ENCODE data around the gene EPHA5.

The EPHA5 gene

DNA sequence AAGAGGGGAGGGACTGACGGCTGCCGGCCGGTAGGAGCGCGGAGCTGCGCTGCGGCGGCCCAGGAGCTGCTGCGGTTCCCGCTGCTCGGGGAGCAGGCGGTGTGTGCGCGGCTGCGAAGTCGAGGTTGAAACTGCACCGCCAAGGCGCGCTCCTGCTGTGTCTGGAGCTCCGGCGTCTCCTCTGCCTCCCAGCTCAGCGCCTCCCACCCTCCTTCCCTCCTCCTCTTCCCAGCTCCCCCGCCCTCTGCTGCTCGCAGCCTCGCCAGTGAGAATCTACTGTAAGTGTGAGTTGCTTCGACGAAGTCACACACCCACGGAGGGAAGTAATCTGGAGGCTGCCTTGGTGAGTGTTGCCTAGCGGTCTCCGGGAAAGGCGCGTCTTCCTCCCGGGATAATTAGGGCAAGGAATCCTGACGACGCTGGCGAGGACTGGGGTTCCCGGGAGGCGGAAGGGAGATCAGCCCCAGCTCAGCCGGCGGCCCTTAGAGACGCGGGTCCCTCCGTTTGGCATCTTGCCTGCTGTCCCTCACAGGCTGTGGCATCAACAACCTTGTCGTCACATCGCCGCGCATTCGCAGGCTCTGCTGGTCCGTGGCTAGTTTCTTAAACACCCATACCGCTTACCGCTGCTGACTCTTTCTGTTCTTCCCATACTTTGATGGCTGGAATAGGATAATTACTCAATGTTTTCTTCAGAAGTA lies at the start of gene EPHA5:
Gene EPHA5, minus strand, starts transcription at position 159 of the 701 bp plus-strand sequence. CDS start 747 bp downstream, outside the sequence.
- no peak for DNase-seq

DNA sequence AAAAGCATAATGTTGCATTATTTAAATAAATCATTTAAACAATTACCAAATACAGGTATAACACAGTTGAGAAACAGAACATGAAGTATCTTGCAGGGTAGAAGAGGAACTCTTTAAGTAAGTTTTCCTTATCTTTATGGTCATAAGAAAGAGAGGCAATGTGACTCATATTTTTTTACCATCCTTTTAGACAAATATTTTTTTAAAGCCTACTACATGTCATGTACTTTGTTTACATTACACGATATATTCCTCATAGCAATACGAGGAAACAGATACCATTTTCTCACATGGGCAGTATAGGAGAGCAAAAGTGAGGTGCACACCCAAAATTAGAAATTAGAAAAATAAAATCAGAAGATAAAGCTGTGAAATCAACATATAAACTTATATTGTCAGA lies 49.3 kb upstream of the EPHA5 start:
- DNase-seq = no peak

DNA sequence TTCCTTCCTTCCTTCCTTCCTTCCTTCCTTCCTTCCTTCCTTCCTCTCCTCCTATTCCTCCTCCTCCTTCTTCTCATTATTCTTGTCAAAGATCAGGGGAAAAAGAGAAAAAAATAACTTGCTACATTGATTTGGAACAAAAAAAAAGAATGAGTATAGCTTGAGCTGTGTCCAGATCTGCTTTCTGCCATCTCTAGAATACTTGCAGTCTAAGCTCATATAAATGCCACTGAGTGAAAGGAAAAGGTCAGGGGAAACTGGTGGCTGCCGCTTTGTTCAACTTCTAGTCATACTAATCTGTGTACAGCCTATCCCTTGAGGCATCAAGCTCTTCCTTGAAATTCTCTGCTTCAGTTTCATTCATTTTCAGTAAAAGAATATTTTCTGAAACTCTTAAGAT lies 28.3 kb upstream of the EPHA5 start:
- no peak for DNase-seq

DNA sequence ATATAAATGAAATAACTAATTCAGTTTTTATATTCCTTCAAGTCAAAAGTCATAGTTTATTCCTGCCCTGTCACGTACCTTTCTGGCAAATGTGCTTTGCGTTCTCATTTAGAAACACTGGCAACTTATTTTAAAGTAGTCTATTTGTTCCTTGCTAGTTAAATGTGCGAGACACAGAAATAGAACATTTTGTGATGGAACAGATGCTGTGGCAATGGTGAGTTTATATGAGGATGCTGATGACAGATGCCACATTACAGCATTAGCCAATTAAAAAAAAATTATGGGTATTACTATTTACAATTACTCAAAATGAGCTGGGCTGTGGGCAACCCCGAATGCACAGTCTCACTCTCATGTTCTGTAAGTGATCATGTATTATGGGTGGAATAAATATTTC lies 26.1 kb upstream of the EPHA5 start:
- DNase-seq = no peak

DNA sequence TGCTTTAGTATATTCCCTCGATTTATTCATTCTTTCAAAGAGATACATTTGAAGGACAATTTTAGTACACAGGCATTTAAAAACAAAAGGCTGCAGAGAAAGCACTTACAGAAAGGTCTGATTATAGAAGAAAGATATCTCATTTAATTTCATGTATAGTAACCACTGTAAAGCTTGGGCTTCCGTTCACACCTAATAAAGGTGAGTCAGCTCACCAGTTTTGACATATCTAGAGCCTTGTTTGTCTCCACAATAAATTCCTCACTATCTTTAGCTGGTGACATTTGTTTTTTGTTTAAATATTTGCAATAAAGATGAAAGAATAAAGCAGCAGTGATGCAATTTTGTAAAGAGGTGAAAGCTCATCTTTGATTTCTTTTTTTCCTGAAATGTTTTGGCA lies 1.1 kb upstream of the EPHA5 start:
- DNase-seq = no peak

DNA sequence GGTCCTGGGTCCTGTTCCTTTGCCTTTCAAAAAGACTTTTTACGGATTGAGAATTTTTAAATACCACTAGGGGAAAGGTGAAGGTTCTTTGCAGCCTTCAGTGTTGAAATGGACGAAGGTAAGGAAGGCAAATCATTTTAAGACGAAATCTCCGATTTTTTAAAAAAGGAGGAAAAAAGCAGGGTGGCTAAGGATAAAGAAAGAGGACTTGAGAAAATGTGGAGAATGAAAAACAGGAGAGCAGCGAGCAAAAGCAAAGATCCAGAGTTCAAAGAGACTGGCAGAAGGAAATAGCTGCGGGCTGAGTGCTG lies 314 bp downstream of the EPHA5 start:
- no peak for DNase-seq

DNA sequence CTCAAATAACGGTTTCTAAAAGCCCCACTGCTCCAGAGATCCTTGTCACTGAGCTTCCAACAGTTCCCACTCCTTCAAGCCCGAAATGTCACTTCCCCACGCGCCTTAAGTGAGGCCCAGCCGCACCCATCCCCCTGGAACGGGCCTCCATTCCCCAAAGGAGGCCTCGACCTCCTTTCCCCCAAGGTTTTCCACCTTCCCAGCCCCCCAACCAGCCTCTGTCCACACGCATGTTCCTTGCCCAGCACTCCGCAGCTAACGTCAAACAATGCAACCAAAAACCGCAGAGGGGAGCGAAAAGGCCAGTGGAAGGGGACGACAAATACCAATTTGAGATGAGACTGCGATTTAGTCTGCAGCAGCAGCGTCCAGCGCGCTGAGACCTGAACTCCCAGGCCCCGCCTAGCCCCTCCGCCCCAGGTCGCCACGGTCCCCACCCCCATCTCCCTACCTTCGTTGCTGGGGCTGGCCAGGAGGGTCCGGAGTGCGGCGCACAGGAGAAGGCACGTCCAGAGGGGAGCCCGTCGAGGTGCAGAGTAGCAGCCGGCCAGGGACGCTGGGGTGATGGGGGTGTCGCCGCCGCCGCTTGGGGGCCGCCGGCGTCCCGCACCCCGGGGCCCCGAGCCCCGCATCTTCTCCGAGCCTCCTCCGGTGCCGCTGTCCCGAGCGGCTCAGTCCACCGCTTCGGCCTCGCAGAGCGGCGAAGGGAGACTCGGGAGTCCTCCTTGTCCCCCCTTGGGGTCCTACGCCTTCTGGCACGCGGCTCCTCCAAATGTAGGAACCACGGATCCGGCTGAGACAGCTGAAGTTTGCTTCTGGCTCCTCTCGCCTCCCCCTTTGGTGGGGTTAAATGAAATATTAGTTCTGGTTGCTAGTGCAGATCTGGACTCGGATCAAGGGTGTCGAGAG lies 924 bp downstream of the EPHA5 start:
- no peak for DNase-seq

DNA sequence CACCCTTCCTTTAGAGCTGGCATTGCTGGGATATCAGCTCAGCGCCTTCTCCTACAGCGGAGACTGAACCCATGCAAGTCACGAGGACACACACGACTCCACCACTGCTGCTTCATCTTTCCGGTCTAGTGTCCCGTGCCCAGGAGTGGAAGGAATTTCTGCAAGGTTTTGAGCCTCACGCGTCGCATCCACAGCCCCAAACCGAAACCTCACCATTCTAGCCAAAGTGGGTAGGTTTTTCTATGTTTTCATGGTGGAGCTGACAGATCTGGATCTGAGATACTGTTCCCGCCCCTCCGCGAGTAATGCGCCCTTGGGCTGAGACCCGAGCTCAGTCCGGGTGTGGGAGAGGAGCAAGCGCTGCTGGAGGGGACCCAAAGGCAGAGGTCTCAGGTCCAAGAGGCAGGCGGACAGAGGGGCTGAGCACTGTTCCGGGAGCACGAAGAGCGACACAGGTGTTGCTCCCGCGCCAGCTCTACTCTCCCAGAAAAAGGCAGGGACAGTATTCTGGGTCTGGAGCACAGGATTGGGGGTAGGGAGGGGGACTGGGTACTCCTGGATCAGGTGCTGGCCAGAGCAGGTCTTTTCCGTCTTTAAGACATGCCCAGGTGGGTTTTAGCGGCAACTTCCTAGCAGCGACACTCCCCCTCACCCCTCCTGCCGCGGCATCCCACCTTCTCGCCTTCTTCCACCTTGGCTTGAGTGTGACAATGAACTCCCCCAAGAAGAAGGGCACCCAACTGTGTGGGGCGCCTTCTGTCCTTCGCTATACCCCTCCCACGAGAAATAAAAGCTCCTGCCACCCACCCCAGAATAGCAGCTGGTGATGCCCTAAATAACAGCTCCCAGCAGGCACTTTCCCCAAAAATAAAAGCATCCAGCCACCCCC lies 1.8 kb downstream of the EPHA5 start:
- no peak for DNase-seq

DNA sequence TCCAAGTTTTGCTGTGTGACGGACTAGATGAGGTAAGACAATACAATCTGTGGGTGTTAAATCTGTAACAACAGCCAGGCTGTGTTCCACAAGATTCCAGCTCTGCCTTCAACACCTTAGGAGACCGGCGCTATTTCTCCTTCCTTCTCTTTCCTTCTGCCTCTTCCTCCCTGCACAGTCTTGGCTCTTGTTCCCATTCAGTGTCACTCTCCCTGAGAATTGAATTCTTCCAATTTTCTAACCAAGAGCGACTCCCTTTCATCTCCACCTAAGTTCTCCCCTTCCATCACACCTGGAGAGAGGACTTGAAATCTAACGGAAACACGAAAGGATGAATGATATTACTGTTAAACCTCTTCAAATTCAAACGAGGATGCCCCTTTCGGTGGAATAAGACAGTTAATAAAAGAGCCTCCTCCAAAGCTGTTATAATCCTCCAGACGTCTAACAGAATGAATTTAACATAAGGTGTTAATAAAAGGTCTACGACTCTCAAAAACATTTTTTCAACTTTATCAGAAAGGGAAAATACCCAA lies 2.7 kb downstream of the EPHA5 start:
- no peak for DNase-seq

DNA sequence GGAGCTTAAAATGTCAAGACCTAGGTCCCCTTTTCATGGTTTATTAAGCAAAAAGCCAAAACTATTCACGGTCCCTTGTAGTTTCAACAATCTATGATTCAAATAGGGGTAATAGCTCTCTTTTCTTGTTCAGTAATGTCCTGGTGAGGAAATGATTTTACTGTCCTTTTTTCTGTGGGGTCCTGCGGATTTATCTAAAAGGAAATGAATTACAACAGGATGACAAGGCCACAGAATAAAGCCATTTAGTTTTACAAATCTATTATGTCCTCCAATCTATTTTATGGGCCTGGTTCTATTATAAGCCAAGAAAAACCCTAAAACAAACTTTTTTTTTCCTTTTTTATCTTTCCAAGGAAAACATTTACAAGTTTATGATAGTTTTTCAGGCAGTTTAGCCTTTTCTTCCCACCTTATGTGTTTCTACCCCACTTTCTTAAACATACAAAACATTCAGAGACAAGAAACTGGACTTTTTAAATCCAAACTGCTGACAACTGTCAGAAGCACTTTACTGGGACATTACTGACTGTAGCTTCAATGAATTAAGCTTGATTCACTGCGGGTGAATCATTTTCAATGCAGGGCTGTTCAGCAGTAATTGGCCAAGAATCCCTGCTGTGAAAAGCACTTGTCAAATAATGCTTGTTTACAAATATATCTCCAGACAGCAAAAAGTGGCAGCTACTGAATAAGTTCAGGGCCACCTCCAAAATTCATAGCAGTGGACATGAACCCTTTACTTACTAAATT lies 4.3 kb downstream of the EPHA5 start:
- no peak for DNase-seq

DNA sequence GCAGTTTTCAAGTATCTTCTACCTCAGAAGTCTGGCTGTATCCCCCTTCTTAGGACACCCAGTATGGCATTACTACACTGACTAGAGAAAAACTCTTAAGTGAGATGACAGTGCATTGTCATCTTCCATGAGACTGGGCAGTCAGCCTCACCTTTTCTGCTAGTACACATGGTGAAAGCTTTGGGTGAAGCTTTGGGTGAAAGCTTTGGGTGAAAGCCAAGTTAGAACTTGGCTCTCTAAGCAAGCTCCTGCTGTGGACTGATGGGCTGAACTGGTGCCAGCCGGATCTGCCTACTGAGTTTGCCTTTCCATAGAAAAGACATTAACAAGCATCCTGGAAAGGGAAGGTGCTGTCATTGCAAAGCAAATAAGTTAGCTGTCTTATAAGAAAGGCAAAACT lies 8.8 kb downstream of the EPHA5 start:
- DNase-seq = no peak

DNA sequence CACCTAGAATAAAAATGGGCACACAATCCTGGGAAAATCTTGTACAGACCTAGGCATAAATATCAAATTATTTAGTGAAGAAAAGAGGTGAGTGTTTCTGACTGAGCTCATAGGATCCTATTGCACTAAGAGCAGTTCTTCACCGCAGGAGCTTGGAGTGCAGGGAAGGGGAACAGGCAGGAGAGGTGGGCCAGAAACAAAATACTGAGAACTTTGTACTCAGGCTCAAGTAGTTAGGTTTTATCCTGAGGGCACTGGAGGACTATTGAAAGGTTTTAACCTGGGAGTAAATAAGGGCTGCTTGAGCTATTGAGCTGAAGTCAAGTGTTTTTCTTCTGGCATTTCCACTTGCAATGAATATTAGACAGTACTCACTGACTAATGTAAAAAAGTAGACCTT lies 12.2 kb downstream of the EPHA5 start:
- no peak for DNase-seq

DNA sequence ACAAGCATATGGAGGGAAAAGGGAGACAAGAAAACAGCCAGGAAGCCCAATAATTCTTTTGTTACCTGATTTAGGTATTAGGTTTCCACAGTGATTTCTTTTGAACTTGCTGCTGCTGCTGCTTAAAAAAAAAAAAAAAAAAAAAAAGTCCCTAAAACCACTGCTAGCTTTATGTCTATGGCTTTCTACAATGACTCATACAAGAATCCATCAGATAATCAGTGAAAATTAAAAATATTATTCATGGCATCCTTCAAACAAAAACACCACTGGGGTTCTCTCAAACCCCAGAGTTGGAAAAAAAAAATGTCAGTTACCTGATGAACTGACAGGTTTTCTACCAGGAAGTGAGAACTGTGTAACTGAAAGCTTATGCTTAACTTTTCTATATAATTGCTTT lies 14.3 kb downstream of the EPHA5 start:
- no peak for DNase-seq

DNA sequence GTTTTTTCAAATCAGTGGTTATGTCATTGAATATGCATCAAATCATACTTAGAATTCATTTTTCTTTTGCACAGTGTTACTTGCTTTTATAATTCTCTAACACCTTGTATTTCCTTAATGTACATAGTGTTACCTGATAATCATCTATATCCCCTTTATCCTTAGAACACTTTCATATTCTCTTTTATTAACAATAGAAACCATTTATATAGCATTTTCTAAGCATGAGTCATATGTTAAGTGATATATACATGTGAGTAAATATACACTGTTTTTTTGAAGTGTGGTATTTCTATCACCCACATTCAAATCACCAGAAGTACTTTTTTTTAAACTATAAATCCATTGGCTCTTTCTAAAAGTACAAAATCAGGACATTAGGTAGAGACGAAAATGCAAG lies 15.3 kb downstream of the EPHA5 start:
- DNase-seq = no peak

DNA sequence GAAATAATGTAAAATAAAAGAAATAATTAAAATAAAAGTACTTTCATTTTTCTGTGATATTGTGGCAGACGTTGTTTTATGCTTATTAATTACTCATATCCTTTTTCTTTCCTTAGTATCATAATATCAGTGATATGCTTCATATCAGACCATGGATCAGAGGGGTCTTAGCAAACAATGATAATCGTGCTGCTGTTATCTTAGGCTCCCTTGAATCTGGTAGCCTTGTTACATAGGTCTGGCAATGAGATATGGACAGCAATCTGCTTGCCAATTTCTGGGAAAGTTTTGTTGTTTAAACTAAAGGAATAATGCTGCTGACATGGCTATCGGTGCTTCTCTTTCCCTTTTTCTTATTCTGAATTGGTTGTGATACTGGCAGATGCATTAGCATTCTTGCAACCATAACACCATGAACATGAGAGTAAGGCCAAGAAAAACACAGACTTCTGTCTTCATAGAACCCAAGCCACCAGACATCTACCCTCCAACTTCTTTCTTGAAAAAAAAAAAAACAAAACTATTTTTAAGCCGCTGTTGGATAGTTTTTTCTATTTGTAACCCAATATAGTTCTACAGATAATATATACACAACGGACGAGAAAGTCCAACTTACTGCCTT lies 16.4 kb downstream of the EPHA5 start:
- no peak for DNase-seq

DNA sequence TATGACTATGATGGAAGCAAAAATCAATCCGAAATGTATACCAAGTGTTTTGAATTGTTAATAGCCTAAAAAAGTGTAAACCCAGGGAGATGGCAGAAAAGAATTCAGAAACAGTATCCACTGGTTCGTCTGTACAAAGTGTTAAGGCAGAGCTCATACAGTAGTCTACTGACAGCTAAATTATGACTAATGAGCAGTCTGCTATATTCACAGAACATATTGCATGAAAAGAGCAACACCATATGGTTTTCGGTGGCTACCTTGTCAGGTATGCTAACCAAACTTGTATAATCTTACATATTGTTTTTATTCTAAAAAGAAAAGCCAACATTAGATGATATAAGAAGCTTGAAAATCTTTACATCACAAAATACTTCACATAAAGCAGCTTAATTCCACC lies 18.5 kb downstream of the EPHA5 start:
- no peak for DNase-seq

DNA sequence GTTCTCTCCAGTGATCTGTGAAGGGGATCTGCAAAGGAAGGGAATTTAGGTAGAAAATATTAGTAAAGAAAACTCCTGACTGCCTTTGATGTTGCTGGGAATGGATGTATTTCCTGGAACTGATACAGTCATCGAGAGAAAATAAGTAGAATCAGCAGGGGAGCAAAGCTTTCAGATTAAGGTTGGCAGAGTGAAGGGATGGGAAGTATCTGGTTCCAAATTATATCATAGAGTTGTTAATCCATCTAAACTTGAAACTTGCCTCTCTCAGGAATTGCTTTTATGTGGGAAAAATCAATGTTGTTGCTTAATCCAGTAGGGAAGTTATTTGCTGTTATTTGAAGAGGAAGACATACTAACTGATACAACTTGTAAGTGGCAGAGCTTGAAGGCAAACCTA lies 19.3 kb downstream of the EPHA5 start:
- DNase-seq = no peak

DNA sequence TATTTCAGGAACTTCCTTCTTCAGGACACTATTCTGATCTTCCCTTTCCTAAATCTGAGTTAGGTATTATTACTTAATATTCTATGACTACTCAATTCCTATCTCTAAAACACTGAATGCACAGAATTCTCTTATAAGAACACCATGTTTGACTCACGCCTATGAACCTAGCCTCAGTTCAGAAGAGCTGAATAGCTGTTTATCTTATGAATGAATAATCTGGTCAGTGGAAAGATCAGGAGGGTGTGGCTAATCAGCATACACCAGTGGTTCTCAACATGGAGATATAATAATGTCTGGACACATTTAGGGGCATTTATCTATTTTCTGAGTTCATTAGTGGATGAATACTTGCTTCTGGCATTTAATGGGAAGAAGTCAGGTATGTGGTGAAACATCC lies 24.2 kb downstream of the EPHA5 start:
- no peak for DNase-seq

DNA sequence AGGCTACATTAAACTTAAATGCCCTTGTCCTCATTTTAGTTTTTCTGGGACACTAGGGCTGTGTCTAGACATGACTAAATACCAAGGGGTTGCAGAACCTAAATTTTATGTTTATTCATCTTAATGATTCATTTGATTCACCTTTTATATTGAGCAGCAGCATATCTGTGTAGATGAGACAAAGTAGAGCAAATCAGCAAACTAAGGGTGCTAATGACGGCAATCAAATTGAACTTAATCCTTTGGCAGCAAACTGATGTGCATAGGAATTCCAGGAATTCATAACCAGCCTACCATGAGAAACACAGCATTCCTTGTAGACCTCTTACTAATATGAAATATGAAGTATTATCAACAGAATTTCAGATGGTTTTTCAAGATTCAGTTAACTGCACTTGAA lies 25.1 kb downstream of the EPHA5 start:
- DNase-seq = no peak

DNA sequence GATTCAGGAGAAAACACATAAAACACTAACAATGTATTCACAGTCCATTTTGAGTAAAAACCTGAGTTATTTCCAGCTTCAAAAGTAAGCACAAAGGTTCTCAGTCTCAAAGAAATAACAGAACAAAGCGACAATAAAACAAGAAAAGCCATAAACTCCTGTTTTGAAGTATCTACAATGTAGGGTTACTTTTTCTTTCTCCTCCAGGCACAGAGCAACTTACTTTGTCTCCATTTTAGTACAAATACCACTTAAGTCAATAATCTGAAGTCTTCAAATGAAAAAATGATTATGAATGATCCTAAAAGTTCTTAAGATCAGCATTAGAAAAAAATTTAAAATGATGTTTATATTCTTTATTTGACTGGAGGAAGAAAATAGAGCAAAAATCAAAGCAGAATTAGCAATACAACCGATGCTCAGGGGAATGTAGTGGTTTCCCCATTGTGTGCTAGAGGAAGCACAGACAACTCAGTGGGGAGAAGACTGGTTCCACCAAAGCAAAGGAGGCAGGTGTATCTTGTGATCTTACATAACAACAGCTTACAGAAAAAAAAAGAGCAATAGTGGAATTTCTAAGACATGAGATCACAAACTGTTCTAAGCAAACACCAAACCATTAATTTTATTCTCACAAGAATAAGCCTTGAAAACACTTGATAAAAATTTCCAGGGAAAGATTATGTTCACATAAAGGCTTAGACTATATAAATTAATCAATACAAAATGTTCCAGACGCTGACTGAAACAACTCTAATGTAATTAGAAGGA lies 35.1 kb downstream of the EPHA5 start:
- DNase-seq = no peak

DNA sequence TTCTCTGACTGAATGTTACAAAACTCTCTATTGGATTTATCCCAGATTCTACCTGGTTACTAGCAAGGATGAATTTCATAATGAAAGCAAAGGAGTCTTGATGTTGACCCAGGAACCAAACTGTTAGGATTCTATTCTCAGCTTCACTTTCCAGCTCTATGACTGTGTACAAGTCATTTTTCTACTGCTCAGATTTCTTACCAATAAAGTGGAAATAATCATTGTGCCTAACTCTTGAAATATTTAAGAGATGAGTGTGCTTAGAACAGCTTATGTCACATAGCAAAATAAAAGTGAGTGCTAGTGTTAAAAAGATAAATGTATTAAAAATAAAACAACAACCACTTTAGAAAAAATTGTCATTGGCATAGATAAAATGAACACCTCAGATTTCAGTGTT lies 45.6 kb downstream of the EPHA5 start:
- DNase-seq = no peak

Measured in NCI-H2227 treated with DMSO at 0.1 percent for 48 hours (cell line).